Astrocyte of the cerebellum (primary cell): ENCODE results near the gene CCL23.

Experiments used
- DNase-seq: peaks from one replicate; pipeline ENCODE4 v3.0.0-alpha.2; 2011; ENCODE audit warnings: low read depth
- H3K4me3 ChIP-seq: 2 replicates; pipeline ENCODE4 v1.5.1; 2011; ENCODE audit warnings: mild to moderate bottlenecking, low read depth, low read length, moderate library complexity
- in situ Hi-C: cut with HindIII; loops from 2 replicates; pipeline ENCODE4 v1.10.0; 2017; ENCODE audit warnings: low sequenced_read_pairs
- TF ChIP-seq, protein P1 (sequence below): IDR thresholded peaks from 2 replicates; pipeline ENCODE4 v1.5.1; 2012; ENCODE audit warnings: low read length, low read depth, moderate library complexity, mild to moderate bottlenecking; ENCODE audit errors: missing control alignments

CCL23 gene, protein sequence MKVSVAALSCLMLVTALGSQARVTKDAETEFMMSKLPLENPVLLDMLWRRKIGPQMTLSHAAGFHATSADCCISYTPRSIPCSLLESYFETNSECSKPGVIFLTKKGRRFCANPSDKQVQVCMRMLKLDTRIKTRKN

DNA sequence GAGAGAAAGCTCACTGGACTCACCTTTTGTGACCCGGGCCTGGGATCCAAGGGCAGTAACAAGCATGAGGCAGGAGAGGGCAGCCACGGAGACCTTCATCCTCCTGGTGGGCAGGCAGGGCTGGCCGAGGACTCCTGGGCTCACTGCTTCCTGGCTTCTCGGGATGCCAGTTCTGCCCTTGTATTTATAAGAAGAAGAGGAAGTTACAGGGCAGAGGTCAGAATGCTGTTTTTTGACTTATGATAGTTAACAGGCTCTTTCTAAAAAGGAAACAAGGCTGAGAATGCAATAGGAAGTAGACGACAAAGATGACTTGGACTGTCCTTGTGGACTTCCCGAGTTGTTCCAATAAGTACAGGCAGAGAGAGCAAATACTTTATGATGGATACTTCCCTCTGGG lies at the start of gene CCL23:
Gene CCL23 (minus strand): TSS at position 174 of the 400 bp plus-strand sequence. CDS start 75 bp downstream, at position 99.
- no peak for DNase-seq
- TF ChIP-seq, protein P1, sequence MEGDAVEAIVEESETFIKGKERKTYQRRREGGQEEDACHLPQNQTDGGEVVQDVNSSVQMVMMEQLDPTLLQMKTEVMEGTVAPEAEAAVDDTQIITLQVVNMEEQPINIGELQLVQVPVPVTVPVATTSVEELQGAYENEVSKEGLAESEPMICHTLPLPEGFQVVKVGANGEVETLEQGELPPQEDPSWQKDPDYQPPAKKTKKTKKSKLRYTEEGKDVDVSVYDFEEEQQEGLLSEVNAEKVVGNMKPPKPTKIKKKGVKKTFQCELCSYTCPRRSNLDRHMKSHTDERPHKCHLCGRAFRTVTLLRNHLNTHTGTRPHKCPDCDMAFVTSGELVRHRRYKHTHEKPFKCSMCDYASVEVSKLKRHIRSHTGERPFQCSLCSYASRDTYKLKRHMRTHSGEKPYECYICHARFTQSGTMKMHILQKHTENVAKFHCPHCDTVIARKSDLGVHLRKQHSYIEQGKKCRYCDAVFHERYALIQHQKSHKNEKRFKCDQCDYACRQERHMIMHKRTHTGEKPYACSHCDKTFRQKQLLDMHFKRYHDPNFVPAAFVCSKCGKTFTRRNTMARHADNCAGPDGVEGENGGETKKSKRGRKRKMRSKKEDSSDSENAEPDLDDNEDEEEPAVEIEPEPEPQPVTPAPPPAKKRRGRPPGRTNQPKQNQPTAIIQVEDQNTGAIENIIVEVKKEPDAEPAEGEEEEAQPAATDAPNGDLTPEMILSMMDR, result no peak
- no peak within 1 kb of the TSS for H3K4me3 ChIP-seq
- in situ Hi-C loops, result no loop called here

- no peak overlapping the region for H3K4me3 ChIP-seq
- no peak for DNase-seq
- in situ Hi-C loops, result no loop called here
- TF ChIP-seq, protein P1, result no peak
These were observed 48.7 kb upstream of the CCL23 start for GRCh38 chr17:36066365-36066985.

DNA sequence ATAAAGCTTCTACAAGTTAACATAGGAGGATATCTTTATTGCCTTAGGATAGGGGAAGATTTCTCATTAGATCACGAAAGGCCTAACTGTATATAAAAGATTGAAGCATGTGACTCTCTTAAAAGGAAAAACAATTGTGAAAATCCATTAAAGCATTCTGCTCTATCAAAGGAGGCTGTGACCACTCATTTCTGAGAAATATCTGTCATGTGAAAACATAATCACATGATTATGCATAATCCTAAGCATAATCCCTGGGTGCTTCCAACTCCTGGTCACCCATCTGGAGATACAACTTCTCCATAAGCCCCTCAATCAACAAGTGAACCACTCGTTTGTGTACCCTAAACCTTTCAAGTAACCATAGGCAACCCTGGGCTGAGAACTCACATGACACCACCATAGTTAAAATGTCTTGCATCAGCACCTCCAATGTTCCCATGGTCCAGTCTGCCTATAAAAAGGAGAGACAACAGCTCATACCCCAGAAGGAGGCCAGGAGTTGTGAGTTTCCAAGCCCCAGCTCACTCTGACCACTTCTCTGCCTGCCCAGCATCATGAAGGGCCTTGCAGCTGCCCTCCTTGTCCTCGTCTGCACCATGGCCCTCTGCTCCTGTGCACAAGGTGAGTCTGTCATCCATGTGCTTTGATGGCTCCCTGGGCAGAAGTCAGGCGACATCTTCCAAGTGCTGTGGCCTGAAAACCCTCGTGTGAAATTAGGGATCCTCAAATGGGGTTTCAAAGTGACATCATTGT lies 46.2 kb upstream of the CCL23 start, which contains the start of gene CCL18:
Gene CCL18 (plus strand): TSS at position 487 of the 756 bp plus-strand sequence. CDS start 71 bp downstream, at position 558.
- TF ChIP-seq, protein P1, result no peak
- in situ Hi-C loops, result no loop called here
- no peak for DNase-seq
- no peak within 1 kb of the TSS for H3K4me3 ChIP-seq

DNA sequence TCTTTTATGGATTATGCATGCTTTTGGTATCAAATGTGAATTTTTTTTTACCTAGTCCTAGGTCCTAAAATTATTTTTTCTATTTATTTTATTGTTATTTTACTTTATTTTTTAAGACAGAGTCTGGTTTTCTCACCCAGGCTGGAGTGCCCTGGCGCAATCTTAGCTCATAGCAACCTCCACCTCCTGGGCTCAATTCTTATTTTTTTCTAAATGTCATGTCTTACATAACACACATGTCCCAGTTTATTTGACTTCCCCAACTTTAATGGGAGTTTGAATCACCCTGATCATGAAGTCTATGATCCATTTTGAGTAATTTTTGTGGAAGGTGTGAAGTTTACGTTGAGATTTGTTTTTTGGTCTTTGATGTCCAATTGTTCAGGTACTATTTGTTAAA lies 43.0 kb upstream of the CCL23 start:
- in situ Hi-C loops, result no loop called here
- TF ChIP-seq, protein P1, result no peak
- no peak for DNase-seq
- H3K4me3 ChIP-seq, result no peak overlapping the region

DNA sequence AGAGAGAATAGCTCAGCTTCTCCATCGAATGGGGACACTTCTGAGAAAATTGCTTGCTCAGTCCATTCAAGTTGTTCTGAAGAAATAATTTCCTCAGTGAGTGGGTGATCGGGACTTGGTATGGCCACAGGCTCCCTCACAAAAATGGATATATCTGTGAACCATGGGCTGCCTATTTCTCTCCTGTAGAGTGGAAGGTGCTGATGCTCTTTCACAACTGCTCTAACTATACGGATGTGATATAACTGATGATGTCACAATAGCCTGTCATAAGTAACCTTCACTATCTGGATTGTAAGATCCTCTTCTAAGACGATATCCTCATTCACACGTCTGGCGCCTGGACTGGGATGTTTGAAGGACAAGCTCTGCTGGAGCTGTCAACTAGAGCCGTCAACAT lies 41.6 kb upstream of the CCL23 start:
- in situ Hi-C loops, result no loop called here
- no peak overlapping the region for H3K4me3 ChIP-seq
- DNase-seq, result no peak
- TF ChIP-seq, protein P1, result no peak

GRCh38 chr17:36057911-36058310 lies 40.1 kb upstream of the CCL23 start:
- no peak overlapping the region for H3K4me3 ChIP-seq
- DNase-seq, result no peak
- in situ Hi-C loops, result no loop called here
- TF ChIP-seq, protein P1, result no peak
